Erythroblast (primary cell): ENCODE data around the gene DUSP9.

ENCODE experiments used
- DNase-seq, 2 experiments: peaks; one replicate each; lab custom pipeline; 2025; lab: John Stamatoyannopoulos, UW
- GATA1 ChIP-seq: IDR thresholded peaks from 2 replicates; pipeline ENCODE4 v1.6.1; 2011; ENCODE audit warnings: low read depth, mild to moderate bottlenecking, control low read depth, low read length, moderate library complexity
- POLR2A ChIP-seq: IDR thresholded peaks from 2 replicates; pipeline ENCODE4 v1.6.1; 2011; ENCODE audit warnings: mild to moderate bottlenecking, low read length

DUSP9 gene

GRCh38 chrX:153626025-153626633, 20.9 kb upstream of the DUSP9 start:
- no peak for DNase-seq
- TF ChIP-seq GATA1 (no peak), POLR2A (no peak)

- no peak for TF ChIP-seq POLR2A
- TF ChIP-seq GATA1, result no peak
- DNase-seq, result no peak
Observed at GRCh38 chrX:153626863-153627674, 19.9 kb upstream of the DUSP9 start.

- no peak for DNase-seq
- no peak for TF ChIP-seq POLR2A
Observed at GRCh38 chrX:153627675-153628111, 19.3 kb upstream of the DUSP9 start.

GRCh38 chrX:153628129-153628528, 18.9 kb upstream of the DUSP9 start:
- no peak for DNase-seq
- TF ChIP-seq POLR2A (no peak), GATA1 (no peak)

- no peak for DNase-seq
- no peak for TF ChIP-seq GATA1
- no peak for TF ChIP-seq POLR2A
Observed at GRCh38 chrX:153628665-153629064, 18.3 kb upstream of the DUSP9 start.

GRCh38 chrX:153631346-153631745, 15.7 kb upstream of the DUSP9 start:
- no peak for DNase-seq
- TF ChIP-seq POLR2A (no peak), GATA1 (no peak)

- no peak for DNase-seq
- TF ChIP-seq POLR2A (no peak), GATA1 (no peak)
Observed at GRCh38 chrX:153631907-153632594, 15.0 kb upstream of the DUSP9 start.

GRCh38 chrX:153632595-153632946, 14.4 kb upstream of the DUSP9 start:
- DNase-seq, result no peak
- TF ChIP-seq GATA1 (no peak), POLR2A (no peak)

GRCh38 chrX:153633048-153633447, 14.0 kb upstream of the DUSP9 start:
- no peak for DNase-seq
- TF ChIP-seq POLR2A, result no peak
- TF ChIP-seq GATA1, result no peak

GRCh38 chrX:153633607-153634180, 13.3 kb upstream of the DUSP9 start:
- DNase-seq, result no peak
- TF ChIP-seq POLR2A, result no peak
- TF ChIP-seq GATA1, result no peak

- TF ChIP-seq POLR2A (no peak), GATA1 (no peak)
- no peak for DNase-seq
Observed at GRCh38 chrX:153634236-153634635, 12.8 kb upstream of the DUSP9 start.

GRCh38 chrX:153634832-153635231, 12.2 kb upstream of the DUSP9 start:
- no peak for DNase-seq
- TF ChIP-seq POLR2A (no peak), GATA1 (no peak)

GRCh38 chrX:153635388-153635787, 11.6 kb upstream of the DUSP9 start:
- no peak for DNase-seq
- TF ChIP-seq GATA1 (no peak), POLR2A (no peak)
